HG02840 (cell line): ENCODE results near the gene PPP1R14D.

Experiments
- ATAC-seq: cut with Tn5 transposase; IDR thresholded peaks from one replicate; pipeline ENCODE4 v1.9.1; 2021; ENCODE audit warnings: mild to moderate bottlenecking, moderate library complexity, moderate number of reproducible peaks; ENCODE audit not compliant: unreplicated experiment, low FRiP score

The PPP1R14D gene

DNA sequence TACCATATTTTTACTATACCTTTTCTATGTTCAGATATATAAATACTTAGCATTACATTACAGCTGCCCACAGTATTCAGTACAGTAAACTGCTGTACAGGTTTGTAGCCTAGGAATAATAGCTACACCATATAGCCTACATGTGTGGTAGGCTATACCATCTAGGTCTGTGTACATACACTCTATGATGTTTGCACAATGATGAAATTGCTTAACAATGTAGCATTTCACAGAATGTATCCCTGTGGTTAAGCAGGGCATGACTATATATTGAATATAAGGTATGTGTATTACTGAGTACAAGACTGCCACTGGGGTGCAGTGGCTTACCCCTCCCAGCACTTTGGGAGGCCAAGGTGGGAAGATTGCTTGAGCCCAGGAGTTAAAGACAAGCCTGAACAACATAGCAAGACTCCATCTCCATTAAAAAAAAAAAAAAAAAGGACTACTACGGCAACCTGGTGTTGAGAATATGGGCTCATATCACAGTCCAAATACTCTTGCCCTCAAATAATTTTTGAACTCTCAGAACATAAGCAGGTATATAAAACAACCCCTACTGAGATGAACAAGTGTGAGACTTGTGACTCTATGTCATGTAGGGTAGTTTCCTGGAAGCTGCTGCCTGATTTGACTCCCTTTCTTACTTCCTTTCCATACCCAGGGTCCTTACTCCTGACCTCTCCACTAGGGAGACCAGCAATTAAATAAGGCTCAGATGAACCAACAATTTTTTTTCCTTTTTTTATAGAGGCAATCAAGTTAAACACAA, 4.8 kb downstream of the PPP1R14D start:
- no peak for ATAC-seq

GRCh38 chr15:40821195-40821594, 7.3 kb downstream of the PPP1R14D start:
- no peak for ATAC-seq

DNA sequence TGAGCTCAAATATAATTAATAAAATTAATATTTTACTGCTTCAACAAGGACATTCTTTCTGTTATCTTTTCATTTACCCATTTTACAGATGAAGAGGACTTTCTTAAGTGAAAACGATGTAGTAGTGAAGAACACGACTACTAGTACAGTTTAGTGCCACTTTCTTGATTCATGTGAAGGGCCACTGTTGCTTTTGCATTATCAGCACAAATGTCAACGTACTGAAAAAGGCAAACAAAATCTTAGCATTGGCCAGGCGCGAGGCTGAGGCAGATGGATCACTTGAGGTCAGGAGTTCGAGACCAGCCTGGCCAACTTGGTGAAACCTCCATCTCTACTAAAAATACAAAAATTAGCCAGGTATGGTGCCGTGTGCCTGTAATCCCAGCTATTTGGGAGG, 9.5 kb downstream of the PPP1R14D start:
- no peak for ATAC-seq

GRCh38 chr15:40815042-40815698, 13.3 kb downstream of the PPP1R14D start:
- no peak for ATAC-seq

DNA sequence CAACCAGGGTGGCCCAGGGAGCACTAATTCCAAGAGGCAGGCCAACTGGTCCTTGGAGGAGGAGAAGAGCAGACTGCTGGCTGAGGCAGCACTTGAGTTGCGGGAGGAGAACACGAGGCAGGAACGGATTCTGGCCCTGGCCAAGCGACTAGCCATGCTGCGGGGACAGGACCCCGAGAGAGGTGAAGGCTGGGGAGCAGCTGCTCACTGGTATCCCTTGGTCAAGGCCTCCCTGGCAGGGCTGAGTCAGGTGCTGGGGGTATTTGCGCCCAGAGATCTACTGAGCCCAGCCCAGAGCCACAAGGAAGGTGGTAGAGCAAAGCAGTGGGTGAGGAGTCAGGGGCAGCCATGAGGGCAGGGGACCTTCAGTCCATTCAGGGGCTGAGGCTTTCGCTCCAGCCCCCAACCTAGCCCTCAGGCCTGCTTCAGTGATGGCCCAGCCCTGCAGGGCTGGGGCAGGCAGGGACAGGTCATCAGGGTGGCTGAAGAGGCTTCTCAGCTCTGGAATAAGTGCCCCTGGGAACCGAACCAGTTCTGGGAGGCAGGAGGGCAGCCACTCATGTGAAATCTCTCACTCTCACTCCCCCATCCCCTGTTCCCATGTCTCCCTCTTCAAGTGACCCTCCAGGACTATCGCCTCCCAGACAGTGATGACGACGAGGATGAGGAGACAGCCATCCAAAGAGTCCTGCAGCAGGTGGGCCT, 15.6 kb downstream of the PPP1R14D start:
- no peak for ATAC-seq

GRCh38 chr15:40808861-40809450, 19.6 kb downstream of the PPP1R14D start:
- no peak for ATAC-seq

- no peak for ATAC-seq
Measured at GRCh38 chr15:40807888-40808461, 20.5 kb downstream of the PPP1R14D start.

GRCh38 chr15:40807028-40807887, 21.2 kb downstream of the PPP1R14D start, which contains the start of the genes DNAJC17 and ZFYVE19:
Gene DNAJC17 (minus strand): TSS chr15:40807473. CDS start chr15:40807446, 27 bp downstream.
Gene ZFYVE19 (plus strand): TSS chr15:40807089. CDS start chr15:40807590, 501 bp downstream.
- peak; percentile 91 for ATAC-seq

- ATAC-seq = no peak
Measured at GRCh38 chr15:40806672-40807027, 21.9 kb downstream of the PPP1R14D start.

GRCh38 chr15:40803688-40804087, 24.8 kb downstream of the PPP1R14D start:
- ATAC-seq = no peak

DNA sequence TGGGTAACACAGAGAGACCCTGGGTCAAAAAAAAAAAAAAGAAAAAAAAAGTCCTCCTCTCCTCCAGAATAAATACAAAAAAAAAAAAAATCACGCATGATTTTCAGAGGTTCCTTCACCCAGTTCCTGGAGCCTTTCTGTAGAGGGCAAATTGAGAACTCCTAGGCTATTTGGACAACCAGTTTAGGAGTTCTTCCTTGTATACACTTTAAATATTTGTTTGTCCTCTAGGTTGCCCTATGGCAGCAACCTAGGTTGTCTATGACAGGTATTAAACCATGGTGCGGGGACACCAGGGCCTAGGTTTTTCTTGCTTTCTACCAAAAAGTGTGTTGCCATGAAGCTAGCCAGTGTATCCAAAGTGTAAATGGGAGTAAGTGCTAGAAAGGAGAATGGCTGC, 25.4 kb downstream of the PPP1R14D start:
- no peak for ATAC-seq

- no peak for ATAC-seq
Measured at GRCh38 chr15:40799523-40799922, 29.0 kb downstream of the PPP1R14D start.

DNA sequence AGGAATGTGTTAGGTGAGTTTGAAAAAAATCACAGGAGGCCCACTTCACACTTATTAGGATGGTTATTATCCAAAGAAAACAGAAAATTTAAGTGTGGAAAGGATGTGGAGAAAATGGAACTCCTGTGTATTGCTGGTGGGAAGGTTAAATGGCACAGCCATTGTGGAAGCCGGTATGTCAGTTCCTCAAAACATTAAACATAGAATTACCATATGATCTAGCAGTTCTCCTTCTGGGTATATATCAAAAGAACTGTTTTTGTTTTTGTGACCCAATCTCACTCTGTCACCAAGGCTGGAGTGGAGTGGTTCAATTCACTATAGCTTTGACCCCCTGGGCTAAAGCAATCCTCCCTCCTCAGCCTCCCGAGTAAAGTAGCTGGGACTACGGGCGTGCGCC, 32.0 kb downstream of the PPP1R14D start:
- no peak for ATAC-seq

DNA sequence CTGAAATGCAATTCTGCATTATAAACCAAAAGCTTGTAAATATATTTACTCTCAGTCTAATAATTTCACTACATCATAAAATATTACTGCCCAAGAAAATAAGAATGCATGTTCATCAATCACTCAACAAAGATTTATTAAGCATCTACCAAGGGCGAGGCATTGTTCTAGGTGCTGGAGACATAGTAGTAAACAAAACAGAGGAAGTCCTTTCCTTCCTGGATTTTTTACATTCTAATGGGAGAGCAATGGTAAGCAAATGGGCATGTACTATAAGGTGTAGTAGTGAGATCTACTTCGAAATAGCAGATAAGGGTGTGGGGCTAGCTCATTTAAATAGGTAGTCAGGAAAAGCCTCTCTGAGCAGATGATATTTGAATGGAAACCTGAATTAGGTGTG, 32.5 kb downstream of the PPP1R14D start:
- no peak for ATAC-seq

GRCh38 chr15:40793216-40793989, 35.1 kb downstream of the PPP1R14D start:
- no peak for ATAC-seq

DNA sequence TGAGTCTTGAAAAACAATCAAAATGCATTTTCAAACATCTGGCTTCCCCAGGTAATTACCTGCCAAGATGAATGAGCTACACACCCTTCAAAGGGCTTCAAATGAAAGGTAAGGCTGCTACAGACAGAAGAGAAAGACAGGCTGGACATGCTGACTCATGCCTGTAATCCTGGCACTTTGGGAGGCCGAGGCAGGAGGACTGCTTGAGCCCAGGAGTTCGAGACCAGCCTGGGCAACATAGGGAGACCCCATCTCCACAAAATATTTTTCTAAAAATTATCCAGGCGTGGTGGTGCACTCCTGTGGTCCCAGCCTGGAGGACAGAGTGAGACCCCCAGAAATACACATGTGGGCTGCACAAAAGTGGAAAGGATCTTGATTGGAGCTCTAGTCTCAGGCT, 36.1 kb downstream of the PPP1R14D start:
- ATAC-seq = no peak

- no peak for ATAC-seq
Measured at GRCh38 chr15:40790718-40791117, 37.8 kb downstream of the PPP1R14D start.

DNA sequence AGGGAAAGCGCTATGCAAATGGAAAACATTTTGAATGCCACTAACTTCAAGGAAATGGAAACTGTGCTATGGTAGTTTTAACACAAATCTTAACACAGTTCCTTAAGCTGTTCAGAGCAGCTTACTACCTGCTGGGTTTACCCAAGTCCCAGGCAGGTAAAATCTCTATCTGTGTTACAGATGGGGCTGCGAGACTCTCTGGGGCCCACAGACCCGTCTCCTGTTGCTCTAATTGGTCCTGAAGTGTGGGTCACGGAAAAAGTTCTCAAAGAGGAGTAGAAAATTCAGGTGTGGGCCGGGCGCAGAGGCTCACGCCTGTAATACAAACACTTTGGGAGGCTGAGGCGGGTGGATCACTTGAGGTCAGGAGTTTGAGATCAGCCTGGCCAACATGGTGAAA, 38.5 kb downstream of the PPP1R14D start:
- no peak for ATAC-seq

DNA sequence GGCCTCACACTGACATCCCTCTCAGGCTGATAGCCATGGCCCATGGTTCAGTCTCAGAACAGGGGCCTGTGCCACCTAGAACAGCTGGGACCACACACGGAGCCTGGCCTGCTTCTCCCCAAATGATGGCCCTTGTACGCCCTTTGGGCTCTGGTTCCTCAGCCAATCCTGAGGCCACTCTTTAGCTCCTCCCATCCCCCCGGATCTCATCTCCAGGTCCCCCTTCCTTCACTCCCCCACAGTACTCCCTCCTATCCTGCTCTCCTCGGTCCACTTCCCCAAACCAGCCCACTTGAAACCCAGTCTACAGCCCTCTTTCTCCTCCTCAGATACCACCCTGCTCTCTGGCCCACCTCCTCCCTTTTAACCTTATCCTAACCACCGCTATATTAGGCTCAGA, 39.4 kb downstream of the PPP1R14D start:
- no peak for ATAC-seq
